ENCODE results near the gene MYL10.

- TF ChIP-seq, protein P1, sequence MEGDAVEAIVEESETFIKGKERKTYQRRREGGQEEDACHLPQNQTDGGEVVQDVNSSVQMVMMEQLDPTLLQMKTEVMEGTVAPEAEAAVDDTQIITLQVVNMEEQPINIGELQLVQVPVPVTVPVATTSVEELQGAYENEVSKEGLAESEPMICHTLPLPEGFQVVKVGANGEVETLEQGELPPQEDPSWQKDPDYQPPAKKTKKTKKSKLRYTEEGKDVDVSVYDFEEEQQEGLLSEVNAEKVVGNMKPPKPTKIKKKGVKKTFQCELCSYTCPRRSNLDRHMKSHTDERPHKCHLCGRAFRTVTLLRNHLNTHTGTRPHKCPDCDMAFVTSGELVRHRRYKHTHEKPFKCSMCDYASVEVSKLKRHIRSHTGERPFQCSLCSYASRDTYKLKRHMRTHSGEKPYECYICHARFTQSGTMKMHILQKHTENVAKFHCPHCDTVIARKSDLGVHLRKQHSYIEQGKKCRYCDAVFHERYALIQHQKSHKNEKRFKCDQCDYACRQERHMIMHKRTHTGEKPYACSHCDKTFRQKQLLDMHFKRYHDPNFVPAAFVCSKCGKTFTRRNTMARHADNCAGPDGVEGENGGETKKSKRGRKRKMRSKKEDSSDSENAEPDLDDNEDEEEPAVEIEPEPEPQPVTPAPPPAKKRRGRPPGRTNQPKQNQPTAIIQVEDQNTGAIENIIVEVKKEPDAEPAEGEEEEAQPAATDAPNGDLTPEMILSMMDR (IDR thresholded peaks at IDR 0.05), result no peak
- TF ChIP-seq POLR2A (IDR thresholded peaks at IDR 0.05) (no peak), POLR2AphosphoS5 (IDR thresholded peaks at IDR 0.05) (no peak), EP300 (IDR thresholded peaks at IDR 0.05) (no peak)
These were observed 13.7 kb downstream of the MYL10 start for GRCh38 chr7:101615446-101615845.
